Measurements from ENCODE around the gene MGAT4A. TPM values are rescaled to one million over a fixed set of nuclear protein-coding genes. Genes with fewer than 3 reads are reported as not detected.
"Not testable (repeated sequence)": the region's sequence is repeated elsewhere in the genome, so short reads cannot be mapped to it uniquely, and the experiment has no call there.

The MGAT4A gene
- total RNA-seq, 1 donor from 2014 or later, result 6.9 TPM

GRCh38 chr2:98730707-98731040 is 258 bp downstream of the MGAT4A start:
- peak; percentile 56 for ATAC-seq

GRCh38 chr2:98730053-98730706 is 752 bp downstream of the MGAT4A start:
- peak; percentile 64 for DNase-seq (ENCODE audit: low spot score)
- ATAC-seq, result peak; percentile 53

More at GRCh38 chr2:98730707-98731040, 258 bp downstream of the MGAT4A start:
- DNase-seq (ENCODE audit: low spot score), result peak; percentile 69

- ATAC-seq (no peak), DNase-seq (ENCODE audit: low spot score) (no peak)
Measured at GRCh38 chr2:98729652-98730051, 1.3 kb downstream of the MGAT4A start.

- ATAC-seq; DNase-seq (ENCODE audit: low spot score): not testable (repeated sequence)
Measured at GRCh38 chr2:98728088-98728718, 2.7 kb downstream of the MGAT4A start.

- ATAC-seq (no peak), DNase-seq (ENCODE audit: low spot score) (no peak)
Measured at GRCh38 chr2:98727369-98728087, 3.4 kb downstream of the MGAT4A start.

- no peak for ATAC-seq
- DNase-seq (ENCODE audit: low spot score), result no peak
Measured at GRCh38 chr2:98726735-98727368, 4.1 kb downstream of the MGAT4A start.

GRCh38 chr2:98726205-98726604 is 4.7 kb downstream of the MGAT4A start:
- ATAC-seq (no peak), DNase-seq (ENCODE audit: low spot score) (no peak)

- DNase-seq (ENCODE audit: low spot score) (no peak), ATAC-seq (no peak)
Measured at GRCh38 chr2:98720286-98720685, 10.6 kb downstream of the MGAT4A start.

GRCh38 chr2:98717621-98718020 is 13.3 kb downstream of the MGAT4A start:
- no peak for DNase-seq (ENCODE audit: low spot score)
- no peak for ATAC-seq

- ATAC-seq (no peak), DNase-seq (ENCODE audit: low spot score) (no peak)
Measured at GRCh38 chr2:98716786-98717185, 14.1 kb downstream of the MGAT4A start.

- DNase-seq (ENCODE audit: low spot score), result no peak
- no peak for ATAC-seq
Measured at GRCh38 chr2:98715812-98716451, 15.0 kb downstream of the MGAT4A start.

GRCh38 chr2:98713332-98714015 is 17.5 kb downstream of the MGAT4A start:
- no peak for ATAC-seq
- no peak for DNase-seq (ENCODE audit: low spot score)

- no peak for DNase-seq (ENCODE audit: low spot score)
- ATAC-seq, result no peak
Measured at GRCh38 chr2:98712145-98712544, 18.8 kb downstream of the MGAT4A start.

GRCh38 chr2:98711506-98711905 is 19.4 kb downstream of the MGAT4A start:
- ATAC-seq (no peak), DNase-seq (ENCODE audit: low spot score) (no peak)

GRCh38 chr2:98710734-98711133 is 20.2 kb downstream of the MGAT4A start:
- ATAC-seq (no peak), DNase-seq (ENCODE audit: low spot score) (no peak)

- DNase-seq (ENCODE audit: low spot score) (peak; percentile 76), ATAC-seq (peak; percentile 86)
Measured at GRCh38 chr2:98709535-98709934, 21.4 kb downstream of the MGAT4A start.

GRCh38 chr2:98708396-98709186 is 22.3 kb downstream of the MGAT4A start:
- ATAC-seq (no peak), DNase-seq (ENCODE audit: low spot score) (no peak)

GRCh38 chr2:98706591-98706990 is 24.3 kb downstream of the MGAT4A start:
- ATAC-seq (no peak), DNase-seq (ENCODE audit: low spot score) (no peak)

GRCh38 chr2:98705333-98705617 is 25.7 kb downstream of the MGAT4A start:
- no peak for DNase-seq (ENCODE audit: low spot score)
- ATAC-seq, result no peak
